Stimulated activated naive CD4-positive, alpha-beta T cell (primary cell): ENCODE measurements around the gene PTPMT1.
A peak's percentile ranks its signal among the peaks of the same experiment; 100 is the strongest.

ENCODE experiments used
- DNase-seq, 6 experiments: peaks; one replicate each; lab custom pipeline; 2025; lab: John Stamatoyannopoulos, UW

PTPMT1 gene

DNA sequence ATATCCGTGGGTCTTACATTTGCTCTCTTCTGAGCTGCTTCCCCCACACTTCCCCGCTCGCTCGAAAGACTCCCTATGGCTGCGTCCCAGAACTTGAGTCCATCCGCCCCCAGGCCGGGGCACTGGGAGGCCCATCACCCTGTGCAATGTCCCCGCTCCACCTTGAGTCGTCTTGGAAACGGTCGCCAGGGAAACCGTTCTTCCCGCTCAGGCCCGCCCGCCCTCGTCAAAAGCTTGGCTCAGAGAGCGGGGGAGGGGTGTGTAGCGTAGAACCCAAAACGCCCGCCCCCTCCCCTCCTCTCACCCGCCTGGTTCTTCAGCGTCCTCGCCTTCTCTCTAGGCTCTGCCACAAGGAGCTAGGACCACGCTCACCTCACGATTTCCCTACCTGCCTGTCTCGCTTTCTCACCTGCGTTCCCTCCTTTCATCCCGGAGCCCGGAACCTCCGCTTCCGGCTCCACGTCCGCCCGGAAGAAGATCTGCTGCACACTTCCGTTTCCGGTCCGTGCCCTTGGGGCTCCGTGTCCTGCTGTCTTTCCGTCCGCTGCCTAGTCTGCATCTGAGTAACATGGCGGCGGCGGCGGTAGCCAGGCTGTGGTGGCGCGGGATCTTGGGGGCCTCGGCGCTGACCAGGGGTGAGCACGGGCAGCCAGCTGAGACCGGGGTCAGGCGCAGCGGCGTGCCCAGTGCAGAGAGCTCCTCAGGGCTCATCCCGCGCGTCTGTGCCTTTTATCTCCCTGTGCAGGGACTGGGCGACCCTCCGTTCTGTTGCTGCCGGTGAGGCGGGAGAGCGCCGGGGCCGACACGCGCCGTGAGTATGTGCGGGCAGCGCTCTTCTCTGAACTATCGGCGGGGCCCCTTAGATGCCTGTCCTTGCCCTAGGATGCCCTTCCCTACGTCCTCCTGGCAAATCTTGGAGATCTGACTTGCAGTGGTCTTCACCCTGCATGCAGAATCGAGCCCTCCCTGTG is 13.4 kb downstream of the PTPMT1 start, which contains the start of the genes KBTBD4 and NDUFS3:
KBTBD4 (minus strand) TSS at position 447 of the 971 bp plus-strand sequence; CDS start at position 428, 19 bp downstream.
NDUFS3 (plus strand) TSS at position 551 of the 971 bp plus-strand sequence; CDS start at position 569, 18 bp downstream.
- peak; percentile 80 to 94 (median 86) for DNase-seq

DNA sequence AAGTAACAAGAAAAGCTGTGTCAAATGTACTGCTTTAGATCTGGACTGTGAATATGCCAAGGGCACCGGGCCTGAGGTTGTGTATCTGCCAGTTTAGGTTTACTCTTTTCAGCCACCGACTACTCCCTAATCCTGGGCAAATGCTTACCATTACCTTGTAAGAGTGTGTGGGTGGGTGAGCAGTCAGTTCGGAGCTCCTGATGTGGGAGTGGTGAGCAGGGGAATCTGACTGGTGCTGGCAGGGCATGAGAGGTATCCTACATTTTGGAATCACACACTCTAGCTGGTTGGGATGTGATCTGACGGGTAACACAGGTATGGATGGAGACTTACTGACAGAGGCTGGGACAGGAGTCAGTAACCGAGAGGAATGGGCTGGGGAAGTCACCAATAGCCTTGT is 18.4 kb downstream of the PTPMT1 start:
- DNase-seq: no peak

DNA sequence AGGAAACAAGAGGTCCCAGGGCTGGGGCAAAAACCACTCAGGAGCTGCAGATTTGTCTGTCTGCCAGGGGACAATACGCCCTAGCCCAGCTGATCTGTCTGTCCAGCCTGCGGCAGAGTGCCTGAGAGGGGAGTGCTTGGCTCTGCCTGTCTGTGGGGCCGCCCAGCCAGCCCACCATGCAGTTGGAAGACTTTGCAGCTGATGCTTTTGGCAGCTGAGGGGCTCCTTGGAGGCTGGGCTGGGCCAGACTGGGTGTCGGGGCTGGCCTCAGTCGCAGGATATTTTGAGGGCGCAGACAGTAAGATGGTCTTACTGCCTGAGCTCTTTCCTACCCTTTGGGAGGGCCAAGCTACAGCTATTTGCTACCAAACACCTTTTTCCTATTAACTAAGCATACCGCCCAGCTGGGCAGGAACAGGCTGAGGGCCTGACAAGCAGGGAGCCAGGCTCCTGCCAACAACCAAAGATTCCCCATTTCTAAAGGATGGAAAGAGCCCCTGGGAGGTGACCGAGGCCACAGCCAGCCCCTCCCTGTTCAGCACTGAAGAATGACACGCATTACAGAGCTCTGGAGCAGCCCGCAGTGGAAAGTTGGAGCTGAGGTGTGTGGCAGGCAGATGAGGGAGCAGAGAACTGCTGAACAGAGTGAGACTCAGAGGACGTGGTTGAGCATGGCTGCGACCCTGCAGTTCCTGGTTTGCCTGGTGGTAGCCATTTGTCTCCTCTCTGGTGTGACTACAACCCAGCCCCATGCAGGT is 20.9 kb downstream of the PTPMT1 start, which contains the start of gene FAM180B:
FAM180B (plus strand) TSS at position 581 of the 758 bp plus-strand sequence; CDS start at position 672, 91 bp downstream.
- no peak for DNase-seq

DNA sequence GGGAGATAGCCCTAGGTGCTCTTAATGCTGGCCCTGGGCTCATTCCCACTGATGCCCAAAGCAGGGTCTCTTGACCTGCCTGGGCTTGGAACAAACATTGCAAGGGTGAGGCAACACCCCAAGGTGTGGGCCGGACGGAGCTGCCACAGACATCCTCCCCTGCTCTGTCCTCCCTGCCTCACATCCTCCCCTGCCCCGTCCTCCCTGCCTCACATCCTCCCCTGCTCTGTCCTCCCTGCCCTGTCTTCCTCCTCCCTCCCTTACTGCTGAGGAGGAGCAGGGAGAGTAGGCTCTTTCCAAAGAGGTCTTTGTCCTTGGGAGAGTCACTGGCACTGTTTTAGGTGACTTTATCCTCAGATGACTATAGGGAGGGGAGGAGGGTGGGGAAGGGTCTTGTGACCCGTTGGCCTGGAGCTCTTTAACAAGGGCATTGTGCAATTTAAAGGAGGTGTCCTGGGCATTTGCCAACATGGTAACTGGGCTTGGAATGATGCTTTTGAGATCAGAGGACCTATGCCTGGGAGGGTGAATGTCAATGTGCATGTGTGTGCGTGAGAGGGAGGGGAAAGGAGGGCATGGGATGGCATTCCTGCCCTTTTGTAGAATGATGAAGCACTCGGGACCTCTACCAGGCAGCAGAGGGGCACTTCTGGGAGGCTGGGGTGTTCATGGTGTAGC is 21.8 kb downstream of the PTPMT1 start:
- DNase-seq: no peak

- DNase-seq: no peak
These were observed 22.4 kb downstream of the PTPMT1 start for GRCh38 chr11:47587723-47588326.

DNA sequence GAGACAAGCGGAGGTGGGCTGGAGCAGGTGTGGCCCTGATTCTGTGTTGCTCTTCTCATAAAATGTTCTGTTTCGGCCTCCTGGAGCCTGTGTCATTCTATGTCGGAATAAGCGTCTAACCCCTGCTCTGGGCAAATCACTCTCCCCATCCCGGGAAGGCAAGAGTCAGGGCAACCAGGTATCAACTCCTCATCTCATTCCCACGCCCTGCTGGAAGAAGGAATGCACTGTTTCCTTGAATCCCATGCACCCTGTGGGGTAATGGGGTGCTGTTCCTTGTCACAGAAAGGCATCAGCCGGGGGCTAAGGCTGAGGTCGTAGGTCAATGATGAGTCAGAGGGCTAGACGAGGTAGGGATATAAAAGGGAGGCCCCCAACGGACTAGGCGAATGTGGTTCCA is 23.7 kb downstream of the PTPMT1 start:
- DNase-seq: no peak

DNA sequence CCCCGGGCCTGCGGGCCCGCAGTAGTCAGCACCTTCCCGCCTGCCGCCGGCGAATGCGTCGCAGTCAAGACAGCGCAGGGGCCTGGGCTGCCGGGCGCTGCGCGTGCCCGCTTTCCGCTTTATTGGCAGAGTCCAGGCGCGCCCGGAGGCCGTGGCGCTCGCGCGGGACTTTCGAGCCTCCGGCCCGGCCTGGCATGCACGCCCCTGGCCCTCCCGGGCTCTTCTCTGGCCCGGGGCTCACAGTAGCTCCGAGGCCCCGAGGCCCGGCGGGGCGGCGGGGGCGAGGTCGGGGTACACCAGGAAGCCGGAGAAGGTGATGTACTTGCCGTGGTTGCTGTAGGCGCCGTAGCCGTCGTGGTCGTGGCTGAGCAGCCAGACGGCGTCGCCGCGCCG is 24.2 kb downstream of the PTPMT1 start:
- DNase-seq: no peak

DNA sequence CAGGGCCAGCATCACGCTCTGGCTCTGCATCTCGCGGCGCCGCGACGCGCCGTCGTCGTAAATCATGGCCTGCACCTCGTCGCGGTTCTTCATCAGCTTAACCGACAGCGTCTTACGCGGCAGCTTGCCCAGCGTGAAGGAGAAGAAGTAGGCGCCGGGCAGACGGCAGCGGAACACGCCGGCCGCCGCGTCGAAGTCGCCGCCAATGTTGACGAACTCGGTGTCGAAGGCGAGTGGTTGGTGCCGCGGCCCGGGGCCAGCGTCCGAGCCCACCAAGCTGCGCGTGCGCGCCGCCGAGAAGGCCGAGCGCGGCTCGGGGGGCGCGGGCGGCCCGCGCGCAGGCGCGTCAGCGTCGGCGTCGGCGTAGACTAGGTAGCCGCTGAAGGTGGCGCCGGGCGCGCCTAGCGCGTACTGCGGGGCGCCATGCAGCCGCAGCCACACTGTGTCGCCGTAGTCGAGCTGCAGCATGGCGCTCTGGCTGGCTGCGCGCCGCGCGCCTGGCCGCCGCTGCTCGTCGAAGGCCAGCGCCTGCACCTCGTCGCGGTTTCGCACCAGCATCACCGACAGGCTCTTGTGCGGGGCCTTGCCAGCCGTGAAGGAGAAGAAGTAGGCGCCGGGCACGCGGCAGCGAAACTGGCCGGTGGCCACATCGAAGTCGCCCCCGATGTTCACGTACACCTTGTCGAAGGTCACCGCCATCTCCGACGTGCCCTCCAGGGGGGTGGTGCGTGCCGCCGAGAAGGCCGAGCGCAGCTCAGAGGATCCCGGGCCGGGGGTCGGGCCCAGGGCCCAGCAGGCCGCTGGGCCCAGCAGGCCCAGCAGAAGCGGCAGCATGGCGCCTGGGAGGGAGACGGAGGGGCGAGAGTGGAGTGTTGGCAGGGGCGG is 24.8 kb downstream of the PTPMT1 start:
- DNase-seq: no peak

DNA sequence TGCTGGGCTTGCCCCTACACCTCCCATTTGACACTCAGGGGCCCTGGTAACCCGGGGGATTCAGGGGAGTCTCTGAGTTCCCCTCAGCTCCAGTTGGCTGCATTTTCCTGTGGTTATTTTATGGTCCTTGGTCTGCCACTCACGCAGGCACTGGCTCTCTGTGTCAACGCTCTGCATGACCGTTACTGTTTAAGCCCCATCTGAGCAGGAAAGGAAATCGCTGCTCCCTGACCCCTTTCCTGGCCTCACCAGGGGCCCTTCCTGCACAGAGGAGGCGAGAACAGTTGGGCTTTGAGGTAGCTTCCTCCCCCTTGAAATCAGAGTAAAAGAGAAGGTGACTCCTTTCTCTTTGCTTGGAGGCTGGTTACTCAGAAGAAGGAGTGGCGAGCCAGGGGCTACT is 26.4 kb downstream of the PTPMT1 start:
- no peak for DNase-seq

GRCh38 chr11:47592251-47592650 is 26.9 kb downstream of the PTPMT1 start:
- no peak for DNase-seq

GRCh38 chr11:47592970-47593369 is 27.6 kb downstream of the PTPMT1 start:
- no peak for DNase-seq

GRCh38 chr11:47593492-47593933 is 28.1 kb downstream of the PTPMT1 start:
- DNase-seq: no peak

DNA sequence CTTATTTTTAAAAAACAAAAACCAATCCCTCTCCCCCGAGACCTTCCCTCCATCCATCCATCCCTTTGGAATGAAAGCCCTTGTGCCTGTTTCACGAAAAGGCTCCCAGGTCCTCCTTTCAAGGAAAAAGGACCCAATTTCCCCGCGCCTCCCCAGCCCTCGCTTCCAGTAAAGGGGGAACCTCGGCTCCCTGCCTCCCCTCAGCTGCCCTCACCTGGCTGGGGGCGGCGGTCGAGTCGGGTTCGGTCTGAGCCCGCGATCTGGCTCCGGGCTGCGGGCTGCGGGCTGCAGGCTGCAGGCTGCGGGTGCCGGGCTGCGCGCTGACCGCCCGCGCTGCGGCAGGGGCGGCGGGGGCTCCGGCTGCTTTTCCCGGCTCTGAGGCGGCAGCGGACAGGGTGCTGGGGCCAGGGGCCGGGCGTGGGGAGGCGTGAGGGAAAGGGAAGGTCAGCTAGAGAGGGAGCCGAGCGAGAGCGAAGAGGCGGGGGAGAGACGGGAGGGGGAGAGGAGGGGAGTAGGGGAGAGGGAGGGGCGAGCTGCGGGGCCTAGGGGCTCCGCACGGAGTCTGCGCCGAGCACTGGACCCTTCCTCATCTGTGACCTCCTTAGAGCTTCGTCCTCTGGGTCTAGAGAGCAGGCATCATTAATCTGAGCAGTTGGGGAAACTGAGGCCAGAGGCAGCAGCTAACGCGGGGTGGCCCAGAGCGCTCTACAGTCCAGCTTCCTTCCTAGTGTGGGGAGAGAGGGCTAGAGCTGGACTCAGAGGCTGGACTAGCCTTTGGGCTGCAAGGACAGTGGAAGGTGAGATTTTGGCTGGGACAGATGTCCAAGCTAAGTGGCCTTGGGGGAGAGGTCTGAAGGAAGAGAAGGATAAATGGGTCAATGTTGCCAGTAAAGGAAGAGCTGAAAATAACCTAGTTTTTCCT is 28.8 kb downstream of the PTPMT1 start, which contains the start of gene C1QTNF4:
C1QTNF4 (minus strand) TSS at position 478 of the 922 bp plus-strand sequence. CDS start 3,601 bp downstream, outside the sequence.
- no peak for DNase-seq

- DNase-seq: no peak
These were observed 29.6 kb downstream of the PTPMT1 start for GRCh38 chr11:47595029-47595428.

- no peak for DNase-seq
These were observed 30.6 kb downstream of the PTPMT1 start for GRCh38 chr11:47595967-47596366.

DNA sequence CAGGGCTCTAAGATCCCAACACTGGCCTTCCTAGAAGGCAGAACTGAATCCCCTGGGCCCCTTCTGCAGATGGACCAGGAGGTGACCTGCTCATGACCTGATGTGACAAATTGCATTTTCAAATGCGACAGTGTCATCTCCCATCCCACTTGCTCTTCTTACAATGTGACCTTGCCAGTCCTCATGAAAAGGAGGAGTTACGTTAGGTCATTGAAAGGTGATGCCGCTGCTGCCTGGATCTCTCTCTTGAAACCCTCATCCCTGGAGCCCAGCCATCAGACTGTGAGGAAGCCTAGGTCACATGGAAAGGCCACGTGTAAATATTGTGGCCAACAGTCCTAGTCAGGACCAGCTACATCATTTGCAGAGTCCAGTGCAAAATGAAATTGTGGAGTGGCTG is 34.5 kb downstream of the PTPMT1 start:
- no peak for DNase-seq

DNA sequence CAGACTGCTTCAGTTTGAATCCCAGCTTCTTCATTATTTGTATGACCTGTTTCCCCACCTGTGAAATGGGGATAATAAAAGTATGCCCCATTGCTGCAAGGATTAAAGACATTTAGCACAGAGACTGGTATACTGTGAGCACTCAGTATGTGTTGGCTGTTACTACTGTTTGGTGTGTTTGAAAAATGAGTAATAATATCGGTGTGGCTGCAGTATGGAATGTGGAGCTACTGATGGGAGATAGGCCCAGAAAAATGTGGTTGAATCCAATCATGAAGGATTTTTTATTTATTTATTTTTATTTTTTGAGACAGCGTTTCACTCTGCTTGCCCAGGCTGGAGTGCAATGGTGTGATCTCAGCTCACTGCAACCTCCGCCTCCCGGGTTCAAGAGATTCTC is 37.9 kb downstream of the PTPMT1 start:
- DNase-seq: no peak

- DNase-seq: no peak
These were observed 40.5 kb downstream of the PTPMT1 start for GRCh38 chr11:47605921-47606320.

DNA sequence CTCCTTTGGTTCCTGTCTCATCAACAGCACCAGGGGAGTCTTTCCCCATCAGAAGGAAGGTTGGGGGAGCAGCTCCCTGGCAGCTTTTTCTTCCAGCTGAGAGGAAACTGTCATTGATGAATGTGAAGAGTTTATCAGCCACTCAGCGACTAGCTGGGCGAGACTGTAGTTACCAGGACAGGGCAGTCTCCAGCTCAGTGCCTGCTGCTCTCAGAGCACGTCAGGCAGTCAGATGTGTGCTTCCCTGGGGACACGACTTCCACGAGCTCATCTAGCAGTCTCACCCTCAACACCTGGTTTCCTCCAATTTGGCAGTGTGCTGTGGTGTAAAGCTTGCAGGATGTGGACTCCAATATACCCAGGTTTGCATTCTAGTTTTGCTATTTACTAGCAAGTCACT is 41.3 kb downstream of the PTPMT1 start:
- DNase-seq: no peak
